Endometrium (tissue), 2 donors: ENCODE results near the gene GSG1L.
A peak's percentile ranks its signal among the peaks of the same experiment; 100 is the strongest.

ENCODE experiments used
- FAIRE-seq: peaks from 2 replicates; lab custom pipeline; 2012; peaks lifted over from hg19 to GRCh38; lab: Jason Lieb, UNC
- donor health status: control.
- donor health status: control.

Gene GSG1L

GRCh38 chr16:27819356-27819755 is 244.2 kb downstream of the GSG1L start:
- no peak for FAIRE-seq

- peak; percentile 73 for FAIRE-seq
Observed at GRCh38 chr16:27818246-27818645, 245.3 kb downstream of the GSG1L start.

- FAIRE-seq, result no peak
Observed at GRCh38 chr16:27817038-27817437, 246.5 kb downstream of the GSG1L start.

- FAIRE-seq, result no peak
Observed at GRCh38 chr16:27816561-27816960, 247.0 kb downstream of the GSG1L start.

GRCh38 chr16:27813591-27813990 is 249.9 kb downstream of the GSG1L start:
- FAIRE-seq, result no peak

GRCh38 chr16:27811881-27812280 is 251.6 kb downstream of the GSG1L start:
- FAIRE-seq, result no peak

GRCh38 chr16:27806986-27807385 is 256.5 kb downstream of the GSG1L start:
- FAIRE-seq, result no peak

GRCh38 chr16:27806388-27806787 is 257.1 kb downstream of the GSG1L start:
- FAIRE-seq, result no peak

GRCh38 chr16:27805828-27806351 is 257.6 kb downstream of the GSG1L start:
- FAIRE-seq, result no peak

GRCh38 chr16:27803775-27804549 is 259.6 kb downstream of the GSG1L start:
- FAIRE-seq, result no peak

- FAIRE-seq, result no peak
Observed at GRCh38 chr16:27802664-27803439, 260.7 kb downstream of the GSG1L start.

- FAIRE-seq, result no peak
Observed at GRCh38 chr16:27801289-27801945, 262.1 kb downstream of the GSG1L start.

GRCh38 chr16:27800817-27801216 is 262.7 kb downstream of the GSG1L start:
- no peak for FAIRE-seq

- FAIRE-seq, result no peak
Observed at GRCh38 chr16:27799896-27800295, 263.6 kb downstream of the GSG1L start.

GRCh38 chr16:27798241-27798640 is 265.3 kb downstream of the GSG1L start:
- FAIRE-seq, result no peak

- no peak for FAIRE-seq
Observed at GRCh38 chr16:27795992-27796614, 267.4 kb downstream of the GSG1L start.

GRCh38 chr16:27793249-27793622 is 270.3 kb downstream of the GSG1L start:
- FAIRE-seq, result no peak

- FAIRE-seq, result no peak
Observed at GRCh38 chr16:27792486-27793248, 270.8 kb downstream of the GSG1L start.

GRCh38 chr16:27791404-27791719 is 272.2 kb downstream of the GSG1L start:
- FAIRE-seq, result no peak

GRCh38 chr16:27790546-27791403 is 272.7 kb downstream of the GSG1L start:
- no peak for FAIRE-seq
